ENCODE data around the gene P2RX6. TPM values are rescaled to one million over a fixed set of nuclear protein-coding genes. Genes with fewer than 3 reads are reported as not detected.

Gene P2RX6
- total and polyA plus RNA-seq, 9 of the 15 experiments (the other 6 are each of a cell fraction or from before 2014, with no cell fraction given): 0.01 to 3.9 (median 1.5) TPM; not detected in 1

- Histone ChIP-seq H3K79me2 (ENCODE audit: control insufficient read depth, insufficient read depth, low read length) (no peaks in the 10 kb centered on the region), H3K4me1 (replicated peaks in 1 of 2; ENCODE audit: control insufficient read depth in 2 of 2, insufficient read depth in 2 of 2, low read length in 2 of 2) (peaks cover 26 to 40% of the 10 kb centered on the region in 2 experiments), H3K36me3 (ENCODE audit: control insufficient read depth, insufficient read depth, low read length) (no peaks in the 10 kb centered on the region), H3K9me3 (replicated peaks; ENCODE audit: control insufficient read depth, insufficient read depth, low read depth, low read length) (no peaks in the 10 kb centered on the region), H3K9ac (ENCODE audit: insufficient read depth in 1 of 2, low read depth in 2 of 2, low read length in 2 of 2) (peak overlapping the region in 1 of 2 experiments; percentile 75; a peak in 1 of 4 replicates), H3K27ac (ENCODE audit: extremely low read depth, low read depth, low read length) (no peak overlapping the region), H2AFZ (ENCODE audit: low read depth, low read length) (no peak overlapping the region), H4K20me1 (replicated peaks; ENCODE audit: control insufficient read depth, insufficient read depth, low read length) (peaks cover 37% of the 10 kb centered on the region; the same call in 1 of the 2 replicates), H3K4me2 (ENCODE audit: insufficient read depth, low read length) (no peak overlapping the region), H3K27me3 (ENCODE audit: control insufficient read depth in 2 of 2, insufficient read depth in 2 of 2, low read length in 2 of 2) (peaks cover 23 to 72% of the 10 kb centered on the region in 2 experiments; a peak in 4 of 5 replicates), H3K4me3 (no peak overlapping the region), H3K9me1 (ENCODE audit: control insufficient read depth, insufficient read depth, low read length) (peaks cover 15% of the 10 kb centered on the region)
- ChIA-PET POLR2A (interaction anchor here (0.6 to 6.1 kb wide), 10 partner anchors 9 to 840 kb away, joined by 3 to 54 read pairs (median 4); partner anchors contain the start of gene LRRC74B), CTCF (ENCODE audit: low intra/inter-chr PET ratio) (no interaction called here)
- no TSS peak for BruUV-seq (replicated peaks)
- intact Hi-C loops (cut with micrococcal nuclease): no loop called here
- 30% methylated on average over 15 of the region's 15 CpGs for WGBS (ENCODE audit: insufficient coverage, low coverage, missing lambda C conversion rate)
- no peak for DNase-seq (ENCODE audit: extremely low read depth in 1 of 4, low spot score in 3 of 4)
- FAIRE-seq: no peak
- no peak for ATAC-seq
- in situ Hi-C loops (cut with MboI): no loop called here
- TF ChIP-seq JUN (IDR thresholded peaks at IDR 0.05; ENCODE audit: borderline replicate concordance, low read depth, low read length): no peak
- no peak for TF ChIP-seq JUN (CRISPR knock-in tag; IDR thresholded peaks at IDR 0.05; ENCODE audit: borderline replicate concordance)
- no peak for TF ChIP-seq MLLT1 (IDR thresholded peaks at IDR 0.05)
- TF ChIP-seq YBX1 (IDR thresholded peaks at IDR 0.05): no peak
- TF ChIP-seq HOMEZ (CRISPR knock-in tag; IDR thresholded peaks at IDR 0.05): 0 out of 2 replicates have a peak, but pooled peaks have one; percentile 35
- no peak for TF ChIP-seq TCF15 (CRISPR knock-in tag; IDR thresholded peaks at IDR 0.05)
- TF ChIP-seq PPARD (CRISPR knock-in tag; IDR thresholded peaks at IDR 0.05): no peak
- peak; percentile 79; the same call in 1 of the 2 replicates for TF ChIP-seq ZNF12 (CRISPR knock-in tag; IDR thresholded peaks at IDR 0.05)
- no peak for TF ChIP-seq NR2F6 (CRISPR knock-in tag; IDR thresholded peaks at IDR 0.05)
- TF ChIP-seq MAZ (CRISPR knock-in tag; conservative IDR thresholded peaks at IDR 0.05 in 1 of 2, IDR thresholded peaks at IDR 0.05 in 1 of 2): 0 out of 4 replicates have a peak, but pooled peaks of 1 of the 2 experiments have one; percentile 35
- TF ChIP-seq ZNF518B (CRISPR knock-in tag; IDR thresholded peaks at IDR 0.05): no peak
- no peak for TF ChIP-seq PCBP2 (IDR thresholded peaks at IDR 0.05; ENCODE audit: low read depth, low read length, poor library complexity, severe bottlenecking)
- TF ChIP-seq GABPB2 (CRISPR knock-in tag; conservative IDR thresholded peaks at IDR 0.05): 0 out of 2 replicates have a peak, but pooled peaks have one; percentile 27
- TF ChIP-seq SLC30A9 (CRISPR knock-in tag; IDR thresholded peaks at IDR 0.05): no peak
- TF ChIP-seq ZNF695 (CRISPR knock-in tag; IDR thresholded peaks at IDR 0.05): no peak
These were observed 39.2 kb downstream of the P2RX6 start for GRCh38 chr22:21054046-21054713.

Data from K562 (cell line).